NCI-H2107 treated with DMSO at 0.1 percent for 48 hours (cell line): ENCODE measurements around the gene PRDX1.

Source experiments
- DNase-seq: peaks from one replicate; lab custom pipeline; 2025; ENCODE audit not compliant: unreplicated experiment; lab: John Stamatoyannopoulos, UW

The PRDX1 gene

GRCh38 chr1:45521413-45522323, at the start of gene PRDX1:
Gene PRDX1, minus strand, starts transcription at chr1:45521884. Its CDS starts 2,841 bp downstream, at chr1:45519043.
- peak; percentile 95 for DNase-seq

GRCh38 chr1:45570631-45571030, 48.9 kb upstream of the PRDX1 start:
- no peak for DNase-seq

GRCh38 chr1:45569962-45570581, 48.4 kb upstream of the PRDX1 start:
- DNase-seq, result peak; percentile 50

- DNase-seq, result no peak
These were observed 47.9 kb upstream of the PRDX1 start for GRCh38 chr1:45569571-45569961.

- DNase-seq, result no peak
These were observed 46.7 kb upstream of the PRDX1 start for GRCh38 chr1:45568421-45568820.

GRCh38 chr1:45567911-45568310, 46.2 kb upstream of the PRDX1 start:
- no peak for DNase-seq

- no peak for DNase-seq
These were observed 45.0 kb upstream of the PRDX1 start for GRCh38 chr1:45566722-45567121.

GRCh38 chr1:45563843-45564242, 42.2 kb upstream of the PRDX1 start:
- no peak for DNase-seq

- DNase-seq, result peak; percentile 68
These were observed 35.8 kb upstream of the PRDX1 start for GRCh38 chr1:45557422-45557944.

- DNase-seq, result no peak
These were observed 32.5 kb upstream of the PRDX1 start for GRCh38 chr1:45554198-45554597.

- DNase-seq, result peak; percentile 82
These were observed 30.6 kb upstream of the PRDX1 start for GRCh38 chr1:45552331-45552730.

GRCh38 chr1:45551684-45552083, 30.0 kb upstream of the PRDX1 start:
- no peak for DNase-seq

GRCh38 chr1:45550401-45551351, 29.0 kb upstream of the PRDX1 start, which contains the start of gene AKR1A1:
Gene AKR1A1, plus strand, starts transcription at chr1:45550826. Its CDS starts 10,969 bp downstream, at chr1:45561795.
- DNase-seq, result peak; percentile 96

- DNase-seq, result no peak
These were observed 24.0 kb upstream of the PRDX1 start for GRCh38 chr1:45545553-45546310.

GRCh38 chr1:45545019-45545493, 23.4 kb upstream of the PRDX1 start:
- DNase-seq, result no peak

- DNase-seq, result no peak
These were observed 22.8 kb upstream of the PRDX1 start for GRCh38 chr1:45544530-45544929.

- DNase-seq, result no peak
These were observed 22.1 kb upstream of the PRDX1 start for GRCh38 chr1:45543581-45544417.

GRCh38 chr1:45542591-45542990, 20.9 kb upstream of the PRDX1 start:
- no peak for DNase-seq

- DNase-seq, result no peak
These were observed 19.5 kb upstream of the PRDX1 start for GRCh38 chr1:45541193-45541592.
